RWPE2 (cell line): ENCODE measurements around the gene PIGP.
"Not testable (repeated sequence)": the region's sequence is repeated elsewhere in the genome, so short reads cannot be mapped to it uniquely, and the experiment has no call there.

Source experiments
- ATAC-seq: fragments of 200-7000 bp; cut with Tn5 transposase; 3 replicates; pipeline ENCODE4 v1.9.1; 2021; ENCODE audit warnings: low read depth
- DNase-seq: peaks from one replicate; pipeline ENCODE4 v3.0.0-alpha.2; 2020; ENCODE audit warnings: low spot score
- H3K27ac ChIP-seq: fragments of 450-650 bp; 2 replicates; pipeline ENCODE4 v1.5.1; 2017; ENCODE audit warnings: mild to moderate bottlenecking; ENCODE audit not compliant: poor library complexity, severe bottlenecking
- H3K27me3 ChIP-seq: fragments of 250-450 bp; sonication (Bioruptor Pico); 2 replicates; pipeline ENCODE4 v1.5.1; 2021; ENCODE audit warnings: mild to moderate bottlenecking, moderate library complexity; ENCODE audit not compliant: insufficient read depth, poor library complexity, severe bottlenecking
- H3K36me3 ChIP-seq: fragments of 250-450 bp; sonication (Bioruptor Pico); 2 replicates; pipeline ENCODE4 v1.5.1; 2020; ENCODE audit warnings: low read depth, mild to moderate bottlenecking, moderate library complexity
- H3K4me1 ChIP-seq: fragments of 250-450 bp; sonication (Bioruptor Pico); 2 replicates; pipeline ENCODE4 v1.5.1; 2021; ENCODE audit warnings: mild to moderate bottlenecking, moderate library complexity; ENCODE audit not compliant: insufficient read depth, poor library complexity, severe bottlenecking
- H3K4me3 ChIP-seq: fragments of 250-450 bp; sonication (Bioruptor Pico); 2 replicates; pipeline ENCODE4 v1.5.1; 2021; ENCODE audit warnings: mild to moderate bottlenecking, moderate library complexity; ENCODE audit not compliant: severe bottlenecking
- H3K9me3 ChIP-seq: fragments of 250-450 bp; sonication (Bioruptor Pico); 2 replicates; pipeline ENCODE4 v1.5.1; 2021; ENCODE audit warnings: mild to moderate bottlenecking, moderate library complexity; ENCODE audit not compliant: severe bottlenecking
- TF ChIP-seq, protein P1 (sequence below): fragments of 450-650 bp; IDR thresholded peaks from one replicate; pipeline ENCODE4 v1.5.1; 2017; ENCODE audit warnings: mild to moderate bottlenecking, moderate library complexity; ENCODE audit not compliant: poor library complexity, severe bottlenecking

PIGP gene

DNA sequence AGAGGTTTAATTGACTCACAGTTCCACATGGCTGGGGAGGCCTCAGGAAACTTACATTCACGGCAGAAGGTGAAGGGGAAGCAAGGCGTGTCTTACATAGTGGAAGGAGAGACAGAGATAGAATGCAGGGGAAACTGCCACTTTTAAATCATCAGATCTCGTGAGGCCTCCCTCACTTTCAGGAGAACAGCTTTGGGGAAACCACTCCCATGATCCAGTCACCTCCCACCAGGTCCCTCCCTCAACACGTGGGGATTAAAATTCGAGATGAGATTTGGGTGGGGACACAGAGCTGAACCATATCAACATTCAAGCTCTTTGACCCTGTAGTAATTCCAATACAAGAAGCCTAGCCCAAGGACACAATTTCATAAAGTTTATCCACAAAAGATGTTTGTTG is 13.7 kb downstream of the PIGP start:
- no peak overlapping the region for H3K4me3 ChIP-seq
- DNase-seq (no peak), ATAC-seq (no peak)
- no peak overlapping the region for H3K27ac ChIP-seq
- H3K27me3 ChIP-seq = no peaks in the 10 kb centered on the region
- no peaks in the 10 kb centered on the region for H3K36me3 ChIP-seq
- no peaks in the 10 kb centered on the region for H3K9me3 ChIP-seq
- H3K4me1 ChIP-seq = peaks cover 9% of the 10 kb centered on the region
- TF ChIP-seq, protein P1, sequence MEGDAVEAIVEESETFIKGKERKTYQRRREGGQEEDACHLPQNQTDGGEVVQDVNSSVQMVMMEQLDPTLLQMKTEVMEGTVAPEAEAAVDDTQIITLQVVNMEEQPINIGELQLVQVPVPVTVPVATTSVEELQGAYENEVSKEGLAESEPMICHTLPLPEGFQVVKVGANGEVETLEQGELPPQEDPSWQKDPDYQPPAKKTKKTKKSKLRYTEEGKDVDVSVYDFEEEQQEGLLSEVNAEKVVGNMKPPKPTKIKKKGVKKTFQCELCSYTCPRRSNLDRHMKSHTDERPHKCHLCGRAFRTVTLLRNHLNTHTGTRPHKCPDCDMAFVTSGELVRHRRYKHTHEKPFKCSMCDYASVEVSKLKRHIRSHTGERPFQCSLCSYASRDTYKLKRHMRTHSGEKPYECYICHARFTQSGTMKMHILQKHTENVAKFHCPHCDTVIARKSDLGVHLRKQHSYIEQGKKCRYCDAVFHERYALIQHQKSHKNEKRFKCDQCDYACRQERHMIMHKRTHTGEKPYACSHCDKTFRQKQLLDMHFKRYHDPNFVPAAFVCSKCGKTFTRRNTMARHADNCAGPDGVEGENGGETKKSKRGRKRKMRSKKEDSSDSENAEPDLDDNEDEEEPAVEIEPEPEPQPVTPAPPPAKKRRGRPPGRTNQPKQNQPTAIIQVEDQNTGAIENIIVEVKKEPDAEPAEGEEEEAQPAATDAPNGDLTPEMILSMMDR = no peak

DNA sequence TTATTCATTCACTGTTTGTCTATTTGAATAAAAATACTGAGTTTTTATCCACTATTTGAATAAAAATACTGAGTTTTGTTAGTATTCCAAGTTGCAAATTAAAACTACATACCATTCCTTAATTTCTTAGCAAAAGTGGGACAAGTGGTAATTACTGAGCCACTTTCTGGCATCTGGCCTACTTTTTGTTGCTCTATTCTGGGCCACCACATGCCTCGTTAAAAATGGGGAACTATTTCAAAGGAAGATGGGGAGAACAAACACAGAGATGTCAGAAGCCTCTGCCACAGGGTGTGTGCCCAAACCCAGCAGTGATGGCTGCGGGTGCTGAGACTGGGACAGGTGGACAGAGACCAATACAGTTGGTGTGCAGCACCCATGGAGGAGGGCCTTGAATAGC is 14.6 kb downstream of the PIGP start:
- no peak for ATAC-seq

DNA sequence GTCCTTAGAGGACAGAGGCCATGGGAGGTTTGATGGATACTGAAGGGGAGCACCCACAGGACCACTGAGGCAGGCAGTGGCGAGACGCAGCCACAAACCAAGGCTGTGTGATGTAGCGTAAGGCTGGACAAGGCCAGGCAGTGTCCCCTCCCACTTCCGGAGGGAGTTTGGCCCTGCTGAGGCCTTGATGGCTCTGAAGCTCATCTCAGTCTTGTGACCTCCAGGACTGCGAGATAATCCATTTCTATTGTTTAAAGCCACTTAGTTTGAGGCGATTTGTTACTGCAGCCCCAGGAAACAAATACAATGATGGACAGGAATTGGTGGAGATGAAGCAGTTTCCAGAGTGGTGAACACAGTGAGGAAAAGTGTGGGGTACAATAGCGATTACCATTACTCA is 15.3 kb downstream of the PIGP start:
- Histone ChIP-seq H3K4me1 (peaks cover 9% of the 10 kb centered on the region), H3K27me3 (no peaks in the 10 kb centered on the region), H3K36me3 (no peaks in the 10 kb centered on the region), H3K27ac (no peak overlapping the region), H3K9me3 (no peaks in the 10 kb centered on the region), H3K4me3 (no peak overlapping the region)
- TF ChIP-seq, protein P1 = no peak
- DNase-seq = no peak
- ATAC-seq = no peak

More for the DNA sequence above, 14.6 kb downstream of the PIGP start:
- DNase-seq = no peak
- Histone ChIP-seq H3K27me3 (no peaks in the 10 kb centered on the region), H3K9me3 (no peaks in the 10 kb centered on the region), H3K27ac (no peak overlapping the region), H3K36me3 (no peaks in the 10 kb centered on the region), H3K4me1 (peaks cover 9% of the 10 kb centered on the region), H3K4me3 (no peak overlapping the region)
- TF ChIP-seq, protein P1 = no peak

DNA sequence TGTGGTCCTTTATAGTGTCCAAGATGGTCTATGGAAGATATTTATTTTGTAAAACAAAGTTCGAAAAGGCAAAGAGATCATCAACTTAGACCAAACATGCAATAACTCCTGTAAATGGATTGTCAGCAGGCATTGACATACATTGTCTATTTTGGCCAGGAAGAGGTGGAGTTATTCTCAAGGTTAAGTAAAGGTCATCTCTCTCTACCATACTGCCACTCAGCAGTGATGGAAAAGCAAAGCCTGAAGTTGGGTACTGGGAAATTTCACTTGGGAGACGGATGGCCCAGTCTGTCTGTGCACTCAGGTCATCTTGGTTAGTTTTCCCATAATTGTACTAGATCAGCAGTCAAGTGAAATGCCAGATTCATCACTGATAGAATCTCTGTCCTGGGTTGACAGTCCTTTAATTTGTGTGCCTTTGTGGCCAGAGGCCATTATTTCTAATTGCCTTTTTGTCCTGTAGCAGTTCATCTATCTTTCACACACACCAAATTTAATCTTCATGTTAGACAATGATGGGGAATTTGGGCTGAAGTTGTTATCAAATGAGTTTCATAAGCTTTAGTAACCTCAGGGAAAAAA is 17.5 kb downstream of the PIGP start:
- no peaks in the 10 kb centered on the region for H3K9me3 ChIP-seq
- H3K36me3 ChIP-seq = no peaks in the 10 kb centered on the region
- no peak for DNase-seq
- peaks cover 5% of the 10 kb centered on the region for H3K4me1 ChIP-seq
- no peak overlapping the region for H3K27ac ChIP-seq
- TF ChIP-seq, protein P1 = no peak
- no peaks in the 10 kb centered on the region for H3K27me3 ChIP-seq
- ATAC-seq = no peak
- H3K4me3 ChIP-seq = no peak overlapping the region

DNA sequence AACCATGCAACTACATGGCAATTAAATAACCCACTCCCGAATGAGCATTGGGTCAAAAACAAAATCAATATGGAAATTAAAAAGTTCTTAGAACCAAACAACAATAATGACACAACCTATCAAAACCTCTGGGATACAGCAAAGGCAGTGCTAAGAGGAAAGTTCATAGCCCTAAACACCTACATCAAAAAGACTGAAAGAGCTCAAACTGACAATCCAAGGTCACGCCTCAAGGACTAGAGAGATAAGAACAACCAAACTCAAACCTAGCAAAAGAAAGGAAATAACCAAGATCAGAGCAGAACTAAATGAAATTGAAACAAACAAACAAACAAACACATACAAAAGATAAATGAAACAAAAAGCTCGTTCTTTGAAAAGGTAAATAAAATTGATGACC is 23.1 kb downstream of the PIGP start:
- not testable (repeated sequence) for H3K27me3 ChIP-seq, H3K9me3 ChIP-seq, H3K4me1 ChIP-seq, H3K27ac ChIP-seq, ATAC-seq, DNase-seq, H3K36me3 ChIP-seq, H3K4me3 ChIP-seq
